Measurements from ENCODE around the gene IRF5.

The IRF5 gene

DNA sequence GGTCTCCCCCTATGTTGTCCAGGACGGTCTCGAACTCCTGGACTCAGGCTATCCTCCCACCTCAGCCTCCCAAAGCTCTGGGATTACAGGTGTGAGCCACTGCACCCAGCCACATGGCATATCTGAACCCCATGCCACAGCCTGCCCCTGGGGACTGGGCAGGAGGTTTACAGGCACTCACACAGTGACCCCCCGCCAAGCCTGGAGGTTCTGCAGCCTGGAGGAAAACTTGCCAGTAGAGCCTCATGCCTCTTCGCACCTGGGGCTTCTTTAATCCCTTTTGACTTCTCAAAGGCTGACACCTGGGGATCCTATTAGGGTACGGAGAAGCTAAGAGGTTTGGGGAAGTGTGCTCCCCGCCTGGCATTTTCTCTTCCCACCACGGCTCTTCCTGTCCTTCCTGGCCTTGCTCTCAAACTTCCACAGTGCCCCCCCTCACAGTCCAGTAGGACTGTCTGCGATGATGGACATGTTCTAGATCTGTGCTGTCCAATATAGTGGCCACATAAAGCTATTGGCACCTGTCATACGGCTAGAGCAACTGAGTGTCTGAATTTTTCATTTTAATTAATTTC is 15.8 kb upstream of the IRF5 start:
- DNase-seq (ENCODE audit: low read depth) = no peak

DNA sequence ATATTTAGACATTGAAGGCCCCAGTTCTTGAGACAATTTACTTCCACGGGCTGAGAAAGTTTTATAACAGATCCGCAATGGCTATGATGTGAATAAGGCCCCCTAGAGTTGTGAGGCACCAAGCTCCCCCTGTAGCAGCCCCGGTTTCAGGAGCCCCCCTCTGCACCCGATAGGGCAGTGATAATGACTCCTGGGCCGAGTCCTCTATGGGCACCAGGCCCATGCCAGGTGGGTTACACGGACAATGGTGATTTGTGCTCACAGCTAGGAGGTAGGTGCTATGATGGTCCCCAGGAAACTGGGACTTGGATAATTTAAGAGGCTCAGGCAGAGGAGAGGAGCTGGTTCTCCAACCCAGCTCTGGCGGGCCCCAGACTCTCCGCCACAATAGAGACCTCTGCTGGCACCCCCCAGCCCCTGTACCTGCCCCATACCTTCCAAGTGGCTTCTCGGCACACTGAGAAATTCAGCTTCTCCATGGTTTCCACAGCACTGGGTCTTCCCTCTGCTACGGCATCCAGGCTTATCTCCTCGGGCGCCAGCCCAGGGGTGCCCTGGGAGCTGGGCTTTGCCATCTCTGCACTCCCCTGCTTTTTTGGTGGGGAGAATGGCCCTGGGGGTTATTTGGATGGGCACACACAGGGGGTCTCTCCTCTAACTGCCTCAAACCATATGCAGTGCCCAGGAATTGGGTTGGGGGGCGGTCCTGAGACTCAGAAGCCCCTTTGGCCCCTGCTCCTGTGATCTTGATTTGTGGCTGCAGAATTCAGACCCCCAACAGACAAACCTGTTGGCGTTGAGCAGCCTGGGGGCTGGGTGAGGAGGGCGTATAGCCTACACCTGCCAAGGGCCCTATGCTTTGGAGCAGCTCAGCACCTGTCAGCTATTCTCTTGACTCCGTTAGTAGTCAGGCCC is 15.0 kb upstream of the IRF5 start:
- DNase-seq (ENCODE audit: low read depth) = no peak

DNA sequence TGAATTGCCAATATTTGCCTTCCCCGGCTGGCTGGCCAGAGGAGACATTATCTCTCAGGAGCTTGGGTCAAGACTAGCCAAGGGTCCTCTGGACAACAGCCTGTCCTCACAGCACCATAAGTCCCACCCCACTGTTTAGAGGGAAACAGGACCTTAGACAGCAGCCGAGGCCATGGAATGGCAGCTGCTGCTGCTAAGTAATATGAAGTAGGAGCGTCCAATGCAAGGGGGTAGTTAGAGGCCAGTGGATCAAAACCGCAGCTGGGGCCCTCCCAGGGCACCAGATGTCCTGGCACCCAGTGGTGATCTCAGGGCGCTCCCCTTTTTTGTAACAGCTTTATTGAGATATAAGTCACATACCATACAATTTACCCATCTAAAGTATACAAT is 14.3 kb upstream of the IRF5 start:
- no peak for DNase-seq (ENCODE audit: low read depth)

DNA sequence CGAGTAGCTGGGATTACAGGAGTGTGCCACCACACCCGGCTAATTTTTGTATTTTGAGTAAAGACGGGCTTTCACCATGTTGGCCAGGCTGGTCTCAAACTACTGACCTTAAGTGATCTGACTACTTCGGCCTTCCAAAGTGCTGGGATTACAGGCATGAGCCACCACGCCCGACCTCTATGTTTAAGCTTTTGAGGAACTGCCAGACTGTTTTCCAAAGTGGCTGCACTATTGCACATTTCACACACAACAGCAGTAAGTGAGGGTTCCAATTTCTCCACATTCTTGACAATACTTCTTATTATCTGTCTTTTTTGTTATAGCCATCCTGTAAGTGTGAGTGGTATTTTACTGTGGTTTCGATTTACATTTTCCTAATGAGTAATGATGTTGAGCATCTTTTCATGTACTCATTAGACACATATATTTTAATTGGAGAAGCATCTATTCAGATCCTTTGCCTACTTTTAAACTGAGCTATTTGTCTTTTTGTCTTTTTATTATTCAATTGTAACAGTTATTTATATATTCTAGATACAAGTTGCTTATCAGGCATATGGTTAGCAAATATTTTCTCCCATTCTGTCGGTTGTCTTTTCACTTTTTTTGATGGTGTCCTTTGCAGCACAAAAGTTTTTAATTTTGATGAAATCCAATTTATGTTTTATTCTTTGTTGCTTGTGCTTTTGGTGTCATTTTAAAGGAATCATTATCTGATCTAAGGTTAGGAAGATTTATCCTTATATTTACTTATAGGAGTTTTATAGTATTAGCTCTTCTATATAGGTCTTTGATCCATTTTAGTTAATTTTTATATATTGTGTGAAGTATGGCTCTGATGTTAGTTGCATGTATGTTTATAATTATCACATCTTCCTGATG is 12.8 kb upstream of the IRF5 start:
- DNase-seq (ENCODE audit: low read depth) = no peak

DNA sequence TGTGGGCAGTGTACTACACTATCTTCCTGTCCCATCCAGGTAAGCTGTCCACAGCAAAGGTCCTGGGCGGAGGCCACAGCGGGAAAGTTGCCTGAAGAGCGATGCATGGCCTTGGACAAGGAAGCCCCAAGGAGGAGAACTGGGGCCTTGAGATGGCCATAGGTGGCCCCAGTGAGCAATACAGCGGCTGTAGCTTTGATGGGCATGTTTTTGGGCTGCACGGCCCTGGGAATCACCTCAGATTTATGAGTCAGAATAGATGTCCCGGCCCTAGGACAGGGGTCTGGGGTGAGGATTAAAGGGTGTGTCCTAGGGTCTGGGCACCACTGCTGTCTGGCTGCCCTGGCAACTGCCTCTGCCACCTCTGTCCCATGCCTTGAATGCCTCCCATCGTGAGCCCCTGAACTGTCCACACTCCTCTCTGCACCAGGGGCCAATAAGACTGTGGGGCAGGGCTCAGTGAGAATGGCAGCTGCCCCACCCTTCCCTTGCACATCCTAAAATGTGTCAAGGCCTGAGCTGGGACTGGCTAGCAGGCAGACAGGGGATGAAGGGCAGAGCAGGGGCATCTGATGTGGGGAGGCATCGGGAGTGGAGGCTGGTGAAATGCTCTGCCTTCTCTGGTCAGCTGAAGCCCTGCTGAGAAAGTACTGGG is 9.4 kb upstream of the IRF5 start:
- no peak for DNase-seq (ENCODE audit: low read depth)

DNA sequence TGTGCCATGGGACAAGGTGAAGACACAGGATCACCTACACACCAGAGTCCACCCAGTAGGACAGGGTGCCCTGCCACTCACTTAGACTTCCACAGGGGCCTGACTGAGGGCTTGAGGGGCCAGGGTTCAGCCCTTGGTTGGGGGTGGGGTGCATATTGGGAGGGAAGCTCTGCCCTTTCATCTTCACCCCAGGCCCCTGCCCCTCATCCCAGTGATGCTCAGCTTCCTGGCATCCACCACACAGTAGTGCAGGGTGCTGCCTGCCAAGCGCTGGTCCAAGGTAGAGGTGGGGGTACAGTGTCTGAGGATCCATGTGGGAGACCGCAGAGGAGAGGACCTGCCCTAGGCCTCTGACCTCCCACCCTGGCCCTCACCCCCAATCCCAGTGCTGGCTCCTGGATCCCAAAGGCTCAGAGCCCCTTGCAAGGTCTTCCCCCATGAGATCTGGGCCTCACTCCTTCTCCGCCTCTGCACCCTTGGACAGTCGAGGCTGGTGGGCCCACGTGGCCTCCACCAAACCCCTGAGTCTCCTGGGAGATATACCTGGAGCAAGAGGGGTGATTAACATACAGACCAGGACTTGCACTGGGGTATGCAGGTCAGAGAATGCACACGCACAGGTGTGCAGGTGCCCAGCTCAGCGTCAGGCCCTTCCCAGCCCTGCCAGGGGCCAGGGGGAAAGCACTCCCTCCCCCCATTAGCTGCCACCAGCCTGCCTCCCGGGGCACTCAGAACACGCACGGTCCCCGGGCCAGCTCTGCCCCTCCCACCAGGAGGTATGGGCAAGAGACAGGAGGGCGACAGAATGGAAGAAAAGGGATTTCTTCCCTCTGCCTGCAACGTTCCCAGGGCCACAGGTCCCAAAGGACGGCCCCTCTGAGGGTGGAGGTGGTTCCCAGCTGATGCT is 8.6 kb upstream of the IRF5 start:
- no peak for DNase-seq (ENCODE audit: low read depth)

DNA sequence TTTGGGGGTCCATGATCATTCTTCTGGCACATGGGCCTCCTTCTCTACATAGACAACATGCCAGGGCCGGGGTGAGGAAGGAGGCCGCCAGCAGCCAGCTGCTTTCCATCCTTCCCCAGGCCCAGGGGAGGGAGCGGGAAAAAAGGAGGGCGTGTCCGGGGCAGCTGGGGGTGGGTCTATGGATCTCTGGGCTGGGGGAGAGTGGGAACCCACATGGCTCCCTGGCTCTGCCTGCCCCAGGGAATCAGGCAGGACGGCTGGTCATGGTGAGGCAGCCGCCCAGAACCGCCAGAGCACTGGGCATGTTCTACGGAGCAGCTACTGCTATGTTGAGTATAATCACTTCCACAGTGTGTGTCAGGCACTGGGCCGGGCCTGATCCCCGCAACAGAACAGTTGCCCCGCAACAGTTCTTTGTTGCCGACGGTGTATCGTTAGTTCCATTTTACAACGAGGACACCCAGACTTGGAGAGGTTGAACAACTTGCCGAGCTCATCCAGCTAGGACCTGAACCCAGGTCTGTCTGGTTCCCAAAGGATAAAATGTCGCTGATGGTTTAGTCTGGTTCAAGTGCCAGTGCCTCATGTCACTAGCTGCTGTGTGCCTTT is 6.4 kb upstream of the IRF5 start:
- no peak for DNase-seq (ENCODE audit: low read depth)

DNA sequence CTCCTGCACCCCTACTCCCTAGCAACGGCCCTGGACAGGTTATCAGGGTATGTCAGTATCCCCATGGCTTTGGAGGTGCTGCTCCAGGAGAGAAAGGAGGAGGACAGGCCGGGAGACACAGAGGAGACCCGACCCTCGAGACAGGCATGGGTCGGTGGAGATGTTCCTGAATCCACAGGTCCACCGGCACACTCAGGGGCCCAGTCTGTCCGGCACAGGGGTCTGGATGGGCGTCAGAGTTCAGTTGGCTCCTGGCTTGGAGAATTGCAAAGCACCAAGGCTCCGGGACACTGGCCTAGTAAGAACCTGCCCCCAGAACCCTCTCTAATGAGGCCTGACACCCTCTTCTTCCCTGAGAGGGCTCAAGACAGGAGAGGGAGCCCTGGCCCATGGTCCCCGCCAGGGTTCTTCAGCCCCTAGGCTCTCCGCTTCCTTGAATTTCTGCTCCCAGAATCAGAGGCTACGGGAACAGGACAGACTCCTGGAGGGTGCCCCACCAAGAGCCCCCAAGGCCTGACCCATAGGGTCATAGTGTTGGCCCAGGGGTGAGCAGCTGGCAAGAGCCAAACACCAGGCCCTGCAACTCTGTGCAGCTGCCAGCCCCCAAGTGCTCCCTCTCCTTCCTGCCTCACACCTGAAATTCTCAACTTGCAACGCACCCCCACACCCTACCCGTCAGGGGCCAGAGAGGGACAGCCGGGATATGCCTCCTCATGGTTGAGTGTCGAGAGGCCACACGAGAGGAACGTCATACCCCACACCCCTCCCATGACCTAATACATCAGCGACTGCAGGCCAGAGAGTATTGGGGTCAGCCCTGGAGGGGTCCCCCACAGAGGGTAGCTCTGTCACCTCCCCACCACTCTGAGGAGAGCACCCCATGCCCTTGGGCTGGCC is 5.5 kb upstream of the IRF5 start:
- no peak for DNase-seq (ENCODE audit: low read depth)

DNA sequence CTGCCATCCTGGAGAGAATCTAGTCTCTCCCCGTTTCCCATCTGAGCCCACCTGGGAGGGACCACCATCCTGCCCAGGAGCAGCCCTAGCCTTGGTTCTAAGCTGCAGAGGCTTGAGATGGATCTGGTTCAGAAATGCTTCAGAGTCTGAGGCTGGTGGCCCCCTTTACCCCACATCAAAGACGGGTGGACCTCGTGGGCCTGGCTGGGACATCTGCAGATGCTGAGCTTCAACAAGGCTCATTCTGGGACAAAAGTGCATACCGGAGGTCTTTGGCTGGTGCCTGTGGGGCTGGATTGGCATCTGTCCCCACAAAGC is 4.9 kb upstream of the IRF5 start:
- DNase-seq (ENCODE audit: low read depth) = no peak

DNA sequence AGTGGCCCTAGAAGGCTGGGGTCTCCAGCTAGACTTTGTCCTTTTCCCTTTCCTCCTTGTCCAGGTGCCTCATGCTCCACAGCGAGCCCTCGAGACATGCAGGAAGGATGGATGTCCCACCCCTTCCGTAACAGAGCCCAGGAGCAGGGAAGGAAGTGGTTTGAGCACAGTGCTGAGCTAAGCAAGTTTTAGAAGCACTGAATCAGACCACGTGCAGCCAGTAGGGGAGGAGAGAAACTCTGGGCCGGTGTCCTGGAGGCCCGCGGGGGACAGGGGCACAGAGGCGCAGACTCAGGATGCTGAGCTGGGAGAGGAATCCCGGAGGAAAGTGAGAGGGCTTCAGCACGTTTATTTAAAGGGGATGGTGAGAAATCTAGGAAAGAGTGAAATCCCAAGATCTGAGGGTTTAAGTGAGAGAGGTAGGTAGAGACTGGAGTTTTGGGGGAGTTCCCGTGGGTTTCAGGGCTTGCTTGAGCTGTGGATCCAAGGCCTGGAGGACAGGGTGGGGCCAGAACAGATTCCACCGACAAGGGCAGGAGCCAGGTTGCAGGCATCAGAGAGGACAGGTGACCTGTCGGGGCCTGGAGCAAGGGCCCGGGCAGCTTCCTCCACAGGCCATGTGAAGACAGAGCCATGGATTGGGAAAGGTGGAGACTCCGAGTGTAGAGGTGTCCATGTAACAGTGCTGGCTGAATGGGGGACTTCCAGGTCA is 4.4 kb upstream of the IRF5 start:
- DNase-seq (ENCODE audit: low read depth) = no peak

DNA sequence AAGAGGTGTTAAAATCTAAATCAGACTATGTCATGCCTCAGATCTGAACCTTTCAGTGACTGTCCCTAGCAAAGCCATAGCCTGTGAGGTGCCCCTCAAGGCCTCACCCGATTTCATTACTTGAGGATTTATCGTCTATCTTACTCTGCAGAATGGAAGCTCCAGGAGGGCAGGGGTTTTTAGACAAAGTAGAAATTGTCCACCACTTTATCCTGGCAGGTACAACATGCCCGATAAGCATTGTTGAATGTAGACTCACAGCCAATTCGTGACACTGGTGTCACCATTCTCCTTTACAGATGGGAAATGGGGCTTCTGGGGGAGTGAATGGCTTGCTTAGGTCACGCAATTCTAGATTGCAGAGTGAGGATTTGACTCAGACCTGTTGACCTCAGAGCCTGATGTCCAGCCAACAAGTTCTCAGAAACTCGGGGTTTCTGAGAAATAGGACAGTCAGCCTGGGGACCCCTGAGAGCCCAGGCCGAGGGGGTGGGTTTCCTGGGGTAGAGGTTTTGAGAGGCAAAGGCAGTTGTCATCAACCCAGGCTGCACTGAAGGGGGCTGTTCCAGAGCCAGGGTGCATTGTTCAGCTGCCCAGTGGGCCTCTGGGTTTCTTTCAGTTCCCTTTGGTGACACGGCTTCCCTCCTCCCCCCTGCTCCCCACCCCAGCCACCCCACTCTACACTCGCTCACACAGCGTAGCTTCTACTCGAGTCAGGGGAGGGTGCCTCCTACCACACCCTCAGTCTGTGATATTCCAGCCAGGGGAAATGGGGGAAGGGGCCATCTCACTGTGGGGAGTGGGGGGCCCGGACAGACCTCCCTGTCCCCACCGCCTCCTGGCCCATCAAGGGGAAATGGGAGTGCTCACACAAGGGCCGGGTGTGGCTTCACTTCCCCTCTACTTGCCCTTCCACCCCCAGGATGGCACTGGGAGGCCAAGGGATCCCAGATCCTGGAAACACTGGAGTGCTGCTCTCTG is 3.1 kb upstream of the IRF5 start:
- no peak for DNase-seq (ENCODE audit: low read depth)

DNA sequence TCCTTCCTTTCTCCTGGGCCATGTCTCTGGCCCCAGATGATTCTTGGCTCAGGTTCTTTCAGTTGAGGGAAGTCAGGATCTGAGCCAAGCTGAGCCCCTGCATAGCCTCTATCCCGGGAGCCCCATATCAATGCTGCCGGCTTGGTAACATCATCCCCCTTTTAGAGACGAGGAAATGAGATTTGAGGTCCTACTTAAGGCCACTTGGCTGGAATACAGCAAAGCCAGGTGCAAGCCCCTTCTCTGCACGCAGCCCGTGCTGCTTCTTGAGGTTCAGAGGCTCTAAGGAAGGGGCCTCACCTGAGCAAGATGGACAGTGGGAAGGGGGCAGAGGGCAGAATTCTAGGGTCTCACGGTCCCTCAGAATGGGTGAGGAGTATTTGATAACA is 2.4 kb upstream of the IRF5 start:
- no peak for DNase-seq (ENCODE audit: low read depth)

DNA sequence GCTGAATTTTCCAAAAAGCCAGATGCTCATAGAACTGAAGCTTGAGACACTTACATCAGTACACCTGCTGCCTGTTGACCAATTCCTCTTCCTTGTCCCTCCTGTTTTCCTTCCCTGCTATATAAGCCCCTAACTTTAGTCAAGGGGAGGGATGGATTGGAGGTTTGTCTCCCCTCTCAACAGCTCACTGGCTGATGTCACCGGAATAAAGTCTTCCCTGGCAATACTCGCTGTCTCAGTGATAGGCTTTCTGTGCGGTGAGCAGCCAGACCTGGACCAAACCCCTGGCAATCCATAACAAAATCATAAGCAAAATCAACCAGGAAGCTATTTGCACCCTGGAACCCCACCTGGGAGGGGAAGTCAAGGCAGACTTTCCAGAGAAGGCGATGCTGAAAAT is 929 bp upstream of the IRF5 start:
- DNase-seq (ENCODE audit: low read depth) = no peak

DNA sequence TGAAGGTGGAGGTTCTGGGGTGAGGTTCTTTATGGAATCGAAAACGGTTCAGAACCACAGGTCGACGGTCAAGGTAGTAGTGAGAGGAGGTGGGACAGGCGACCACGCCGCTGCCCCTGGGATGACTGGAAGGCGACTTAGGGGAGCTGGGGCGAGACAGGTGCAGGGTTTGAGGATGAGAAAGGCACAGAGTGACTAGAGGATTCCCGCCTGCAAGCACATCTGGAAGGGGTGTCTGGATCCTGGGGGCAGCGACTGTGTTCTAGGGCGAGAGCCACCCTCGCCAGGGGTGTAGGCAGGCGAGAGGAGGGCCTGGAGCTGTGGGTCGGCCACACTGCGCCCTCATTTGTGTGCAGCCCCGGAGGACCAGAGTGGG is 468 bp upstream of the IRF5 start:
- DNase-seq (ENCODE audit: low read depth) = no peak

DNA sequence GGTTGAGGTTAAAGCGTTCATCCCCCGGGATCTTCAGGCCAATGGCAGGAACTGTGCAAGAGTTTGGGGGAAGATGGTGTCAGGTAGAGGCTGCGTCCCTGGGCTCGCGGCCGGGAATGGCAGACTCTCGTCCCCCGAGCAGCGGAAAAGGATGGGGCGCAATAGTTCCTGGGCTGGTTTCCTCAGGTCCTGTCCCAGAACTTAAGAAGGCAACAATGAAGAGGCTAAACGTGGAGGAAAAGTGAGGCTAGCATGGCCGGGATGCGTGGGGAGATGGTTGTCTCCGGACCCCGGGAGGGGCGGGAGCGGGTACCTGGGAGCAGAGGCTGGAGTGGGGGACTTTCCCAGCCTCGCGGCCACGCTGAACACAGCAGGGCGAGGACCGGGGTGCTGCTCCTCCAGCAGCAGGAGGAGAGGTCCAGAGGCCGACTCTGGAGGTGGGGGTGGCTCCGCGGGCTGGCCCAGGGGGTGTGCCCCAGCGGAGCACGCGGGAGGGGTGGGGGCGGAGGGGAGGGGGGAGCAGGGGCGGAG is 882 bp downstream of the IRF5 start:
- no peak for DNase-seq (ENCODE audit: low read depth)

DNA sequence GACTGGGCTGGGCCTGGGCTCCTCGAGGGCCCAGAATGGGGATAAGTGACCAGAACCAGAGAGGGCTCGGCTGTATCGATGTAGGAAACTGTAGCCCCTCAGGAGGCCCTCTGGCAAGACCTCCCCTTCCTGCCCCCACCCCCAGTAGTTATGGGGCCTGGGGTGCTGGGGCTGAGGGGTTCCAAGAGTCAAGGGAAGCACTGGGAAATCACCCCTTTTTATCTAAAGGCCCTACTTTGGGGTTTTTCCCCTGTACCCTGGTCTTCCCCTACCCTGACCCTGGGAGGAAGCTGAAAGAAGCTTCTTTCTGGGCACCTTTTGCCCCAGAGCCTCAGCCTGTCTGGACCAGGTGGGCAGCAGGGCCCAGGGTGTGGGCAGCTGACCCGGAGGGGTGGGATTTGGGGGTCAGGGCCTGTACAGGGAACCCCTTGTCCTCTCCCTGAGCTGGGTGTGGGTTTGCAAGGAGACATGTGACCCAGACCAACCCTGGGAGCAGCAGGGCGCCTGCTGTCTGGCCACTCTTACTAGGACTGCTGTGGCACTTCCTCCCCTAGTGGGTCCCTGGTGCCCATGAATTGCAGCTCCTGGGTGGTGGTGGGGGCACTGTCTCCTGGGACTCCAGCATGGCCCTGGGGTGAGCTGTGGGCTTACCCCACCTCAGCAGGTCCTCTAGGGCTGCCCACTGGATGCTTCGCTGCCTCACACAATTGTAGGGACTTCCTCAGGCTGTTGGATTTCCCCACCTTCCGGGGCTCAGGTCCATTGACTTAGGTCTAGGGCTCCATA is 1.5 kb downstream of the IRF5 start:
- DNase-seq (ENCODE audit: low read depth) = no peak

DNA sequence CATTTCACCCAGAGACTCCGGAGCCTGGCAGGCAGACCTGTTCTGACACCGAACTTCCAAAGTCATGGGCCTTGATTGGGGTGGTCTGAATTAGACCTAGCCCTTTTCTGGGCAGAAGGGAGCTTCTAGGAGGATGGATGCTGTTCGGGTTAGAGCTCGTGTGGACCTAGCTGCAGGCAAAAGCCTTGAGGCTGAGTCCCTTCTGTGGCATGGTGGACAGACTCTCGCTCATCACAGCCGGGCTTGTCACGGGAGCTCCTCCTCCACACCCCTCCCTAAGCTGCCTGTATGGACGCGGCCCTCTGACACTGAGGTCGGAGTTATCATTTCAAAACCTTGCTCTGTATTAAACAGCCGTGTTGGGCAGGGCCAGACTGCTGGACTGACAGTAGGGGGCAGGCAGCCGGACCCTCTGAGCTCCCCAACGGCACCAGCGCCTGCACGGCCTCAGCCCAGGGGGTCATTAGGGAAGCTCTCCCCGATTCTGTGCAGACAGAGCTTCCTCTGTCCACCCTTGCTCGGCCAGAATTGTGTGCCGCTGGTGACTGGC is 2.2 kb downstream of the IRF5 start:
- no peak for DNase-seq (ENCODE audit: low read depth)
